ENCODE data around the gene LRRC61. TPM values are rescaled to one million over a fixed set of nuclear protein-coding genes. Genes with fewer than 3 reads are reported as not detected.
A peak's percentile ranks its signal among the peaks of the same experiment; 100 is the strongest.

LRRC61 gene
- total and polyA plus RNA-seq, 2 experiments from 2014 or later = 34.7 to 75.2 TPM

DNA sequence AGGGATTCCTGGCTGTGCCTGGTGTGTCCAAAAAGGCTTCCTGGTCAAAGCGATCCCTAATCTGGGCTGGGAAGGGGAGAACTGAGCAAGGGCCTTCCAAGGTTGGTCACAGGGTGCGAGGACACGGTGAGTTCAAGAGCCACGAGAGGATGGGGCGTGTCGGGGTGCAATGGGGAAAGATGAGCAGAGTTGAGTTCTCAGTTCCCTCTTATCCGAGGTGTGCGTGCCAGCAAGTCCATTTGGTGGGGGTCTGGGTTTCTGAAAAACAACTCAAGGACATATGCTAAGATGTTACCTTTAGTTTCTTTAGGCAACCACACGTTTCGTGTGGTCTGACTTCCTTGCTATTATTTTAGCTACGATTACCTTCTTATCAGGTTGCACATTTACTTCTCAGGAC lies 57.3 kb downstream of the LRRC61 start:
- Mint-ChIP-seq H3K4me1 (peaks cover 79% of the 10 kb centered on the region), H3K4me3 (peak overlapping the region; percentile 88), H3K36me3 (ENCODE audit: low read depth) (peaks cover 11% of the 10 kb centered on the region), H3K9me3 (no peaks in the 10 kb centered on the region), H3K27me3 (ENCODE audit: insufficient read depth, low read depth, poor library complexity) (peaks cover 27% of the 10 kb centered on the region), H3K27ac (peak overlapping the region; percentile 86)
- H3K27ac ChIP-seq (ENCODE audit: low read depth) = peak overlapping the region; percentile 93; the same call in 1 of the 2 replicates
- no peaks in the 10 kb centered on the region for H3K36me3 ChIP-seq (ENCODE audit: insufficient read depth)
- no peak for DNase-seq (ENCODE audit: low spot score)
- H3K4me3 ChIP-seq = peak overlapping the region; percentile 98
- ATAC-seq = no peak
- H3K9me2 ChIP-seq (ENCODE audit: insufficient read depth) = no peaks in the 10 kb centered on the region
- TF ChIP-seq, protein P1, sequence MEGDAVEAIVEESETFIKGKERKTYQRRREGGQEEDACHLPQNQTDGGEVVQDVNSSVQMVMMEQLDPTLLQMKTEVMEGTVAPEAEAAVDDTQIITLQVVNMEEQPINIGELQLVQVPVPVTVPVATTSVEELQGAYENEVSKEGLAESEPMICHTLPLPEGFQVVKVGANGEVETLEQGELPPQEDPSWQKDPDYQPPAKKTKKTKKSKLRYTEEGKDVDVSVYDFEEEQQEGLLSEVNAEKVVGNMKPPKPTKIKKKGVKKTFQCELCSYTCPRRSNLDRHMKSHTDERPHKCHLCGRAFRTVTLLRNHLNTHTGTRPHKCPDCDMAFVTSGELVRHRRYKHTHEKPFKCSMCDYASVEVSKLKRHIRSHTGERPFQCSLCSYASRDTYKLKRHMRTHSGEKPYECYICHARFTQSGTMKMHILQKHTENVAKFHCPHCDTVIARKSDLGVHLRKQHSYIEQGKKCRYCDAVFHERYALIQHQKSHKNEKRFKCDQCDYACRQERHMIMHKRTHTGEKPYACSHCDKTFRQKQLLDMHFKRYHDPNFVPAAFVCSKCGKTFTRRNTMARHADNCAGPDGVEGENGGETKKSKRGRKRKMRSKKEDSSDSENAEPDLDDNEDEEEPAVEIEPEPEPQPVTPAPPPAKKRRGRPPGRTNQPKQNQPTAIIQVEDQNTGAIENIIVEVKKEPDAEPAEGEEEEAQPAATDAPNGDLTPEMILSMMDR (conservative IDR thresholded peaks at IDR 0.05; ENCODE audit: low read depth in 2 of 2) = no peak
- TF ChIP-seq POLR2AphosphoS5 (IDR thresholded peaks at IDR 0.05; ENCODE audit: low read depth) = 0 out of 2 replicates have a peak, but pooled peaks have one; percentile 2
- TF ChIP-seq EZH2phosphoT487 (IDR thresholded peaks at IDR 0.05; ENCODE audit: unreplicated experiment) = no peak
- no peak for TF ChIP-seq ZNF331 (CRISPR knock-in tag; IDR thresholded peaks at IDR 0.05; ENCODE audit: low read depth)
- no peak for TF ChIP-seq ZNF114 (CRISPR knock-in tag; IDR thresholded peaks at IDR 0.05)
- no peak for TF ChIP-seq REST (IDR thresholded peaks at IDR 0.05; ENCODE audit: unreplicated experiment)
- TF ChIP-seq STAT1 (IDR thresholded peaks at IDR 0.05; ENCODE audit: unreplicated experiment) = no peak
- TF ChIP-seq, protein P2, sequence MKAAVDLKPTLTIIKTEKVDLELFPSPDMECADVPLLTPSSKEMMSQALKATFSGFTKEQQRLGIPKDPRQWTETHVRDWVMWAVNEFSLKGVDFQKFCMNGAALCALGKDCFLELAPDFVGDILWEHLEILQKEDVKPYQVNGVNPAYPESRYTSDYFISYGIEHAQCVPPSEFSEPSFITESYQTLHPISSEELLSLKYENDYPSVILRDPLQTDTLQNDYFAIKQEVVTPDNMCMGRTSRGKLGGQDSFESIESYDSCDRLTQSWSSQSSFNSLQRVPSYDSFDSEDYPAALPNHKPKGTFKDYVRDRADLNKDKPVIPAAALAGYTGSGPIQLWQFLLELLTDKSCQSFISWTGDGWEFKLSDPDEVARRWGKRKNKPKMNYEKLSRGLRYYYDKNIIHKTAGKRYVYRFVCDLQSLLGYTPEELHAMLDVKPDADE (IDR thresholded peaks at IDR 0.05) = no peak
- no peak for TF ChIP-seq CREB1 (CRISPR knock-in tag; IDR thresholded peaks at IDR 0.05; ENCODE audit: low read depth)
- H3F3A ChIP-seq (replicated peaks; ENCODE audit: low read depth) = peaks cover 50% of the 10 kb centered on the region
- H3K4me1 ChIP-seq (ENCODE audit: insufficient read depth) = peaks cover 75% of the 10 kb centered on the region
- H4K20me1 ChIP-seq (replicated peaks; ENCODE audit: insufficient read depth) = no peaks in the 10 kb centered on the region; the same call in none of the 2 replicates
- H3K79me2 ChIP-seq (replicated peaks; ENCODE audit: insufficient read depth) = peaks cover 52% of the 10 kb centered on the region
- peak overlapping the region; percentile 98 for H3K4me2 ChIP-seq
- no peaks in the 10 kb centered on the region for H3K27me3 ChIP-seq (ENCODE audit: insufficient read depth)
- no peak overlapping the region for H2AFZ ChIP-seq

DNA sequence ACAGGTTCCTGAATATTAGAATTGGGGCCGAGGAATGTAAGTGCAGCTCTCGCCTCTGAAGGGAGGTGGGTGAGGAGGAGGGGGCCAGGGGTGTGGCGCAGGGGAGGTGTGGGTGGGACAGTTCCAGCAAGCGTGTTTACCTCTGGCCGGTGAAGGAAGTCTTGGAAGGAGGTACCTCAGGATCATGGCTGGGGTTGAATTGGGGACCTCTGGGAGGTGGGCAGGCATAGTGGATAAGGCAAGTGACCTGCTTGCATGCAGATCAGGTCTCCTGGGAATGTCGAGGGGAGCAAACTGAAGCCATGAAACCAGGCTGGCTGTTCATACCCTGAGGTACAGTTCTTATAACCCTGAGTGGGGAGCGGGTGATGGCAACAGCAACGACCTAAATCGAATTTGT lies 57.9 kb downstream of the LRRC61 start:
- Histone ChIP-seq H3K4me1 (ENCODE audit: insufficient read depth) (peaks cover 76% of the 10 kb centered on the region), H3K4me2 (peak overlapping the region; percentile 98), H4K20me1 (replicated peaks; ENCODE audit: insufficient read depth) (no peaks in the 10 kb centered on the region; the same call in none of the 2 replicates), H2AFZ (no peak overlapping the region), H3K4me3 (peak overlapping the region; percentile 98), H3K9me2 (ENCODE audit: insufficient read depth) (no peaks in the 10 kb centered on the region), H3F3A (replicated peaks; ENCODE audit: low read depth) (peaks cover 48% of the 10 kb centered on the region), H3K27ac (ENCODE audit: low read depth) (no peak overlapping the region), H3K79me2 (replicated peaks; ENCODE audit: insufficient read depth) (peaks cover 58% of the 10 kb centered on the region), H3K27me3 (ENCODE audit: insufficient read depth) (no peaks in the 10 kb centered on the region), H3K36me3 (ENCODE audit: insufficient read depth) (no peaks in the 10 kb centered on the region)
- Mint-ChIP-seq H3K27me3 (ENCODE audit: insufficient read depth, low read depth, poor library complexity) (peaks cover 27% of the 10 kb centered on the region), H3K9me3 (no peaks in the 10 kb centered on the region), H3K4me1 (peaks cover 80% of the 10 kb centered on the region), H3K27ac (no peak overlapping the region), H3K36me3 (ENCODE audit: low read depth) (peaks cover 13% of the 10 kb centered on the region; the same call in 2 of the 3 replicates), H3K4me3 (peak overlapping the region; percentile 88)
- DNase-seq (ENCODE audit: low spot score) = no peak
- no peak for ATAC-seq
- TF ChIP-seq JUNB (IDR thresholded peaks at IDR 0.05; ENCODE audit: unreplicated experiment) (no peak), NANOG (IDR thresholded peaks at IDR 0.05; ENCODE audit: borderline replicate concordance) (no peak), ZNF114 (CRISPR knock-in tag; IDR thresholded peaks at IDR 0.05) (no peak), ZNF331 (CRISPR knock-in tag; IDR thresholded peaks at IDR 0.05; ENCODE audit: low read depth) (no peak), POLR2AphosphoS5 (IDR thresholded peaks at IDR 0.05; ENCODE audit: low read depth) (no peak), CREB1 (CRISPR knock-in tag; IDR thresholded peaks at IDR 0.05; ENCODE audit: low read depth) (no peak)
